Astrocyte (in vitro differentiated cells and primary cell): ENCODE measurements around the gene IGSF6.
"Not testable (repeated sequence)": the region's sequence is repeated elsewhere in the genome, so short reads cannot be mapped to it uniquely, and the experiment has no call there.

Experiments
- EZH2 ChIP-seq: IDR thresholded peaks from 2 replicates; pipeline ENCODE4 v1.6.1; 2012; ENCODE audit warnings: mild to moderate bottlenecking, low read length, inconsistent platforms; ENCODE audit not compliant: insufficient read depth
- TF ChIP-seq, protein P1 (sequence below): IDR thresholded peaks from 2 replicates; pipeline ENCODE4 v1.5.1; 2011; ENCODE audit warnings: low read depth, mild to moderate bottlenecking, inconsistent platforms, low read length, moderate library complexity; ENCODE audit not compliant: insufficient read depth

DNA sequence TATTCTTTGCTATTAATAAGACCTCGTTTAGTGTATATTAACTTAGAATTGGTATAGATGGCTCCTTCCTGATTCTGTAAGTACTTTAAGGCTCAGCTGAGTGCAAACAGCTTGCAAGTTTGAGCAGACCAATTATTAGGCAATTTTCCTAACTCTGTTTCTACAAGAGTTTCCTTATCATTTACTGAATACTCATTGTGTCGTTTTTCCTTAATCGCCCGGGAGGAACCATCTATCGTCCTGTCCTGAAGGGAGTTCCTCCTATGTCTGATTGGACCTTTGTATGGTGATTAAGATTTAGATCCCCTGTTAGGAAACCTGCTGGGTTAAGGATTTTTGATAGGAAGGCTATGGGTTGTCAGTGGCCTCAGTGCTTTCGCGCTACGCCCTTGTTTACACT is 21.0 kb downstream of the IGSF6 start:
- TF ChIP-seq, protein P1, sequence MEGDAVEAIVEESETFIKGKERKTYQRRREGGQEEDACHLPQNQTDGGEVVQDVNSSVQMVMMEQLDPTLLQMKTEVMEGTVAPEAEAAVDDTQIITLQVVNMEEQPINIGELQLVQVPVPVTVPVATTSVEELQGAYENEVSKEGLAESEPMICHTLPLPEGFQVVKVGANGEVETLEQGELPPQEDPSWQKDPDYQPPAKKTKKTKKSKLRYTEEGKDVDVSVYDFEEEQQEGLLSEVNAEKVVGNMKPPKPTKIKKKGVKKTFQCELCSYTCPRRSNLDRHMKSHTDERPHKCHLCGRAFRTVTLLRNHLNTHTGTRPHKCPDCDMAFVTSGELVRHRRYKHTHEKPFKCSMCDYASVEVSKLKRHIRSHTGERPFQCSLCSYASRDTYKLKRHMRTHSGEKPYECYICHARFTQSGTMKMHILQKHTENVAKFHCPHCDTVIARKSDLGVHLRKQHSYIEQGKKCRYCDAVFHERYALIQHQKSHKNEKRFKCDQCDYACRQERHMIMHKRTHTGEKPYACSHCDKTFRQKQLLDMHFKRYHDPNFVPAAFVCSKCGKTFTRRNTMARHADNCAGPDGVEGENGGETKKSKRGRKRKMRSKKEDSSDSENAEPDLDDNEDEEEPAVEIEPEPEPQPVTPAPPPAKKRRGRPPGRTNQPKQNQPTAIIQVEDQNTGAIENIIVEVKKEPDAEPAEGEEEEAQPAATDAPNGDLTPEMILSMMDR = not testable (repeated sequence)
- not testable (repeated sequence) for TF ChIP-seq EZH2
